HG02642 (cell line): ENCODE measurements around the gene CCHCR1.
"Not testable (repeated sequence)": the region's sequence is repeated elsewhere in the genome, so short reads cannot be mapped to it uniquely, and the experiment has no call there.

Source experiments
- ATAC-seq: cut with Tn5 transposase; IDR thresholded peaks from one replicate; pipeline ENCODE4 v1.9.1; 2021; ENCODE audit warnings: mild to moderate bottlenecking; ENCODE audit not compliant: unreplicated experiment, poor library complexity

CCHCR1 gene, protein sequence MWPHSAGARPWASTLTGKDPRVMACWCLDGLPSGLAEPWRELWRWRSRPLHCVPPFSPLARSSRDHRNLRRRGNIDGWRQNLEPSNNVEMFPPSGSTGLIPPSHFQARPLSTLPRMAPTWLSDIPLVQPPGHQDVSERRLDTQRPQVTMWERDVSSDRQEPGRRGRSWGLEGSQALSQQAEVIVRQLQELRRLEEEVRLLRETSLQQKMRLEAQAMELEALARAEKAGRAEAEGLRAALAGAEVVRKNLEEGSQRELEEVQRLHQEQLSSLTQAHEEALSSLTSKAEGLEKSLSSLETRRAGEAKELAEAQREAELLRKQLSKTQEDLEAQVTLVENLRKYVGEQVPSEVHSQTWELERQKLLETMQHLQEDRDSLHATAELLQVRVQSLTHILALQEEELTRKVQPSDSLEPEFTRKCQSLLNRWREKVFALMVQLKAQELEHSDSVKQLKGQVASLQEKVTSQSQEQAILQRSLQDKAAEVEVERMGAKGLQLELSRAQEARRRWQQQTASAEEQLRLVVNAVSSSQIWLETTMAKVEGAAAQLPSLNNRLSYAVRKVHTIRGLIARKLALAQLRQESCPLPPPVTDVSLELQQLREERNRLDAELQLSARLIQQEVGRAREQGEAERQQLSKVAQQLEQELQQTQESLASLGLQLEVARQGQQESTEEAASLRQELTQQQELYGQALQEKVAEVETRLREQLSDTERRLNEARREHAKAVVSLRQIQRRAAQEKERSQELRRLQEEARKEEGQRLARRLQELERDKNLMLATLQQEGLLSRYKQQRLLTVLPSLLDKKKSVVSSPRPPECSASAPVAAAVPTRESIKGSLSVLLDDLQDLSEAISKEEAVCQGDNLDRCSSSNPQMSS

DNA sequence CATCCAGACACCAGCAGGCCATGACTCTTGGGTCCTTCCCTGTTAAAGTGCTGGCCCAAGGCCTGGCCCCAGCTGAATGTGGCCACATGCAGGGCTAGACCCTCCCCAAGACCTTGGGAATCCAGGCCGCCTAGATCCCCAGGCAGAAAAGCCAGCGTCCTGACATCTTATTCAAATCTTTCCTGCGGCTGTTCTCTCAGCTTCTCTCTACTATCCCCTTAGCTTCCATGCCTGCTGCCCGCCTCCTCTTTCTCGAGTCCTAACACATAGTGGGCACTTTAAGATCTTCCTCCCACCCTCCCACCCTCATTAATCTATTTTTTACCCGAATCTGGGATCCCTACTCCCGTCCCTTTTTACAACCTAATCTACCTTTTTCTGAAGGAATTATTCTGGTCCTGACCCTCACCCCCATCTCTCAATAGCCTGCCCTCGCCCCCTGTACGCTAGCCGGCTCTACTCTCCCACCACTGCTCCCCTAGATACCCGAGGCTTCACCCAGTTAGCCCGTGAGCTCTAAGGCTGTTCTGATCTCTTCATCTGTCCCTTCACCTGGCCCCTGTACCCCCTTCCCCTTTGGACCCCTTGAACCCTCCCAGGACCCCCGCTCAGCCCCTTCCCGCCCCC, at the start of gene CCHCR1:
Gene CCHCR1, minus strand, starts transcription at position 290 of the 627 bp plus-strand sequence. Its CDS starts 202 bp downstream, at position 88.
- ATAC-seq, result no peak

DNA sequence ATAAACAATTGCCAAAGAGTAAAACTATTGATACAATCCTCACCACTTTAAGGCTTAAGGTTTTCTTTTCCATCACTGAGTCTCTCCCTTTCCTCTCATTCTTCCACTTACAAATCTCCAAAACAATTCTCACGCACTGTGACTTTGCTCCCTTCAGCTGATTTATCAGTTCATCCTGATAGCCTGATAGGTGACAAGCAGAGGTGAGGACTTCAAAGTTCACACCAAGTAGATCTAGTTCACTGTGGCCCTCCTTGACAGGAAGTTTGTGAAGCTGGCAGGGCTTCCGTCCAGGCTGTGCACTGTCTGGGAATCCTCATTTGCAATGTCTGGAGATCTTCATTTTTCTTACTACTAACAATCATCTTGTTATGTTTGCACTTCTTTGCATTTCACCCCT, 48.0 kb upstream of the CCHCR1 start:
- ATAC-seq, result no peak

DNA sequence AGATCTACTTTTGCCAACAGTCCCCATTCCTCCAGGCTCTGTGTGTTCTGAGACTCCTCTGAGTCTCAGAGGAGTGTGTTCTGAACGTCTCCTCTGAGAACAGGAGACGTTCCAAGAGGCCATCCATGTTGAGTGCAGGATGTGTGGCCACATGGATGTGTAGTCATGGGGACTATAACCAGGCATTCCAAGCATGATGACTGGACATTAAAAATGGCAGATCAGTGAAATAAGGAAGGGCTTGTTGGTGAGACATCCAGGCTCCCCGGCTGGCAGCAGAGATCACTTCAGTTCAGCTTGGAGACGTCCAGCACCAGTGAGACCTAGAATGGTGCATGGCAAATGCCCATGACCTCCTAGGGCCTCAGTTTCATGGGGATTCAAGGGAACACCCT, 47.1 kb upstream of the CCHCR1 start:
- no peak for ATAC-seq

DNA sequence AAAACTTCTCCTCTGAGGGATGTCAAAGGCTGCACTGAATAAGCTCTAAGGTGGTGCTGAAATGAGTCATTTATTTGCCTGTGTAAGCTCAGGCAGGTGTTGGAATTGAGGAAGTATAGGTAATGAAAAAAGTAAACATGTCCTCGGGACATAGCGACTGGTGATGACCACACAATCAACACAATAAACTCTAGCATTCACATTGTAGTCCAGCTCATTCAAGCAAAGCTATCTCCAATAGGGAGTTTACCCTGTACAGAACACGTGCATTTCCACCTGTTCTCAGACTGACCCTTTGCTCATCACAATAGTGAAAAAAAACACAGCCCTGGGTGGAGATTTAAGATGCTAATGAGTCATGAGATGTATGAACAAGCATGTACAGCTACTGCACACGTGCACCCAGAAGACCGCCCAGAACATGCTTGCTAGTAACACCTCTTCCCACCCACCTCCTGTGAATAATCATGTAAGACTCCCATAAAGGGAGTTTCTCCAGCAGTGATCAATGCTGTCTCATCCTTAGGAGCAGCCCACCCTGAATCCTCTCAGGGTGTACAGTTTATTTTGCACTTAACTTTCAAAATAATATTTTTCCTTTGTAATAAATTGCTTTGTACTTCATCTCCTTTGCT, 45.9 kb upstream of the CCHCR1 start:
- peak; percentile 55 for ATAC-seq

DNA sequence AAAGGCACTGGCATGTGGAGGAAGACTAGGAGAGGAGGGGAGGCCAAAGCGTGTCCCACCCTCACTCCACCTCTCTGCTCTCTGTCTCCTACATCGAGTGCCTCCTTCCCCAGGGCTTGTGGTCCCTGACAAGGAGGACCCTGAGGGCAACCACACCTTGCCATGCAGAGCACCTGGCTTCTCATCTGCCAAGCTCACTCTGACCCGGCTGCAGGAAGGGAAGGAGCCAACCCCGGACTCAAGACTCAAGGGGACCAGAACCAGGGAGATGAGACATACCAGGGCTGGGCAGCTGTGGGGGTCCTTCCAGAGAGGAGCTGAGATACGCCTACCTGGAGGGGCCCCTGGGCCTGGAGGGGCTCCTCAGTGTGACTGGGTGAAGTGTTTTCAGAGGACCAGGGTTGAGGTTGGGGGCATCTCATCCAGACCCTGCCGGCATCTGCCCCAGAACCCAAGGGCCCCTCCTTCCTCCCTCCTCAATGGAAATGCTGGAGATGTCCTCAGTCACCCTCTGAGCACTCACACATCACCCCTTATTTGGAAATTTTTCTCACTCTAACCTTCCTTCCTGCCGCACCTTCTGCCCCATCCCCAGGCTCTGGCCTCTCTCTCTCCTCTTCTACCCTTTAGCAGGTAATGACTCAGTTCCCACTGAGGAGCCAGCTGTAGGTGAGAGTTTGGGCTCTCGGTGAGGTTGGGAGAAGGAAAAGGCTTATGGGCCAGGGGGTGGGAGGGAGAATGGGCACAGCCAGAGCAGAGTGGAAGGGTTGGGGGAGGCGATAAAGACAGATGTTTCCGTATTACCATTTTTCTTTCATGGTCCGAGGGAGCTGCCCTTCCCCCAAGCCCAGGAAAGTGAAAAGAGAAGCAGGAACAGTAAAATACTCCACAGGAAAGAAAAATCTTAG, 44.9 kb upstream of the CCHCR1 start:
- ATAC-seq, result no peak

DNA sequence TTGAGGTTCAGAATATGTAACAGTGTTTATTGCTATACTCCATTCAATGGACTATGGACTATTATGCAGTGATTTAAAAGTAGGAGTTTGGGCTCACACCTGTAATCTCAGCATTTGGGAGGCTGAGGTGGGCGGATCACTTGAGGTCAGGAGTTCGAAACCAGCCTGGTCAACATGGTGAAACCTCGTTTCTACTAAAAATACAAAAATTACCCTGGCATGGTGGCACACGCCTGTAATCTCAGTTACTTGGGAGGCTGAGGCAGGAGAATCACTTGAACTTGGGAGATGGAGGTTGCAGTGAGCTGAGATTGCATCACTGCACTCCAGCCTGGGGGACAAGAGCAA, 41.5 kb upstream of the CCHCR1 start:
- ATAC-seq, result not testable (repeated sequence)

DNA sequence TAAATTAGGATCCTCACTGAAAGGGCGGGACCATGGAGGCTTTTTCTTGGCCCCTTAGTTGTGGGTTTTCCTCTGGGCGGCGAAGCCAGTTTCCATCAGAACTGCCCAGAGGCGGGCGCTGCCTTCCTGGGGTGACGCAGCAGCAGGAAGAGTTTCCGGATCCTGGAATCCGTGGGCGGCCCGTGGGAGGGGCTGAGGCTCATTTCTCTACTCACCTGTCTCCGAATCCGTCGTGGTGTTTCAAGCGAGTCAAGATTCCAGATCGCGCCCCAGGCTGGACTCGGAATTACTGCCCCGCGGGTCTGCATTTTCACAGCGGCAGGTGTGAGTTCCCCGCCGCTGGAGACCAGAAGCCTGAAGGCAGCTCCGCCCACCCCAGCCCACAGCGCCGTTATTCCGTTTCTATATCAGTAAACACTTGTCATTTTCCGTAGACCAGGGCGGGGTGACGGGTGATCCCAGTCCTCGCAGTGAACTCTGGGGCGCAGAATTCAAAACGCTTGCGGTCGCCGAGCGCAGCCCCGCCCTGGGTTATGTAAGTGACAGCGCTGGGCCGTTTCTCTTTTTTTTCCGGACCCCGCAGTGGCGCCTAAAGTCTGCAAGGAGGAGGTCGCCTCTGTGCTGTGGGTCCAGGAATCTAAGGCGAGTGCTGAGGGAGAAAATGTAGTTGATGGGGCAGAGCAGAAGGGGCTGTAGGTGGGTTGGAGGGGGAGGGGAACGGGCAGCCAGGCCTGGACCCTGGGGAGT, 40.1 kb upstream of the CCHCR1 start:
- peak; percentile 73 for ATAC-seq

DNA sequence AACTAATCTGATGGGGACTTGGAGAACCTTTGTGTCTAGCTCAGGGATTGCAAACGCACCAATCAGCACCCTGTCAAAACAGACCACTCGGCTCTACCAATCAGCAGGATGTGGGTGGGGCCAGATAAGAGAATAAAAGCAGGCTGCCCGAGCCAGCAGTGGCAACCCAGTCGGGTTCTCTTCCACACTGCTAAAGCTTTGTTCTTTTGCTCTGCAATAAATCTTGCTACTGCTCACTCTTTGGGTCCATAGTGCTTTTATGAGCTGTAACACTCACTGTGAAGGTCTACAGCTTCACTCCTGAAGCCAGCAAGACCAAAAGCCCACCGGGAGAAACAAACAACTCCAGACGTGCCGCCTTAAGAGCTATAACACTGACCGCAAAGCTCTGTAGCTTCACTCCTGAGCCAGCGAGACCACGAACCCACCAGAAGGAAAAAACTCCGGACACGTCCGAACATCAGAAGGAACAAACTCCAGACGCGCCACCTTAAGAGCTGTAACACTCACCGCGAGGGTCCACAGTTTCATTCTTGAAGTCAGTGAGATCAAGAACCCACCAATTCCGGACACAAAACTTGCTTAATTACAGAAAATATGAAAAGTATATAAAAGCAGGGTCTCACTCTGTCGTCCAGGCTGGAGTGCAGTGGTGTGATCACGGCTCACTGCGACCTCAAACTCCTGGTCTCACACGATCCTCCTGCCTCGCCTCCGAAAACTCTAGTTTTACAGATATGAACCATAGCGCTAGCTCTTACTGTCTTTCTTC, 38.8 kb upstream of the CCHCR1 start:
- not testable (repeated sequence) for ATAC-seq

DNA sequence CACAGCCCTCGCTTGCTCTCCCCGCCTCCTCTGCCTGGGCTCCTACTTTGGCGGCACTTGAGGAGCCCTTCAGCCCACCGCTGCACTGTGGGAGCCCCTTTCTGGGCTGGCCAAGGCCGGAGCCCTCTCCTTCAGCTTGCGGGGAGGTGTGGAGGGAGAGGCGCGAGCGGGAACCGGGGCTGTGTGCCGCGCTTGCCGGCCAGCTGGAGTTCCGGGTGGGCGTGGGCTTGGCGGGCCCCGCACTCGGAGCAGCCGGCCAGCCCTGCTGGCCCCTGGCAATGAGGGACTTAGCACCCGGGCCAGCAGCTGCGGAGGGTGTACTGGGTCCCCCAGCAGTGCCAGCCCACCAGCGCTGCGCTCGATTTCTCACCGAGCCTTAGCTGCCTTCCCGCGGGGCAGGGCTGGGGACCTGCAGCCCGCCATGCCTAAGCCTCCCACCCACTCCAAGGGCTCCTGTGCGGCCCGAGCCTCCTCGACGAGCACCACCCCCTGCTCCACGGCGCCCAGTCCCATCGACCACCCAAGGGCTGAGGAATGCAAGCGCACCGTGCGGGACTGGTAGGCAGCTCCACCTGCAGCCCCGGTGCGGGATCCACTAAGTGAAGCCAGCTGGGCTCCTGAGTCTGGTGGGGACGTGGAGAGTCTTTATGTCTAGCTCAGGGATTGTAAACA, 37.8 kb upstream of the CCHCR1 start:
- not testable (repeated sequence) for ATAC-seq

DNA sequence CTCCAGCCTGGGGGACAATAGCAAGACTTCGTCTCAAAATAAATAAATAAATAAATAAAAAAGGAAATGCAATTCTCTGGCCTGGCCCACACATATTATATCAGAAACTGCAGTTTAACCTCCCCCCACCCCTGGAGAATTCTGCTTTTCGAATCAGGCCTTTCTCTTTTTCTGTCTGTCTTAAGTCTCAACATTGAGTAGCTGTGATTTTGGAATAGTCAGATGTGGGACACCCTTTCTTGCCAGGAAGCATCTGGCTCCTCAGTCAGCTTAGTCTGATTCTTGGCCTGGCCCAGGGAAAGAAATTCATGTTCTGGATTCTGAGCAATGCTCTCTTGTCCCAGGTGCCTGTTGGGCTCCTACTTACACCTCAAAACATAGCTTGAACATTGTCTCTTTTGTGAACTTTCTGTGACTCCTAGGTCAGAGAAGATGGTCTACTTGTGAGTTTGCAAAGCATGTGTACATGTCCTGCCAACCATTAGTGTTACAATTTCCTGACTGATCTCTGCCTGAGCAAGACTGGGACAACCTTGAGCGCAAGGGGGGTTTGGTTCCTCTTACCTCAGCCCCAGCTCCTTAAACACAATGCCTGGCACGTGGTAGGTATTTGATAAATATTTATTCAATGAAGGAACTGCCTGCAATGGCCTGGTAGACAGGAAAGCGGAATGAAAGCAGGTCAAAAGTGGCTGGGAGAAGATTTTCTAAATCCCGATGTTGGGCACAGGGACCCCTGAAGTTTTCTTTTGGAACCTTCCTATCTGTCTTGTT, 36.6 kb upstream of the CCHCR1 start:
- ATAC-seq, result no peak

DNA sequence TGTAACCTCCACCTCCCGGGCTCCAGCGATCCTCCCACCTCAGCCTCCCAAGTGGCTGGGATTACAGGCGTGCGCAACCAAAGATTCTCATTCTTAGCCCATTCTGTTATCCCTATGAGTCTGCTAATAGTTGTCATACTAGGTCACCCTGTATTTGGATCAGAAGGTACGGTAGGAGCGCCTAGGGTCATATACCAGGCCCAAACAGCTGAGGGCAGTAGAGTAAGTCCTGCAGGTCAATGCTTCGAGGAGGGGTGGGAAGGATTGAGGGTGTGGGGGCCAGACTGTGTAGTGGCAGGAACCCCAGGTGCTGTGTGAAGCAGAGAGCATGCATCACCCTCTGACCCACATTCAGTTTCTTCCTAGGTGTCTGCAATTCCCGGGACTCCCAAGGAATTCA, 35.6 kb upstream of the CCHCR1 start:
- no peak for ATAC-seq

DNA sequence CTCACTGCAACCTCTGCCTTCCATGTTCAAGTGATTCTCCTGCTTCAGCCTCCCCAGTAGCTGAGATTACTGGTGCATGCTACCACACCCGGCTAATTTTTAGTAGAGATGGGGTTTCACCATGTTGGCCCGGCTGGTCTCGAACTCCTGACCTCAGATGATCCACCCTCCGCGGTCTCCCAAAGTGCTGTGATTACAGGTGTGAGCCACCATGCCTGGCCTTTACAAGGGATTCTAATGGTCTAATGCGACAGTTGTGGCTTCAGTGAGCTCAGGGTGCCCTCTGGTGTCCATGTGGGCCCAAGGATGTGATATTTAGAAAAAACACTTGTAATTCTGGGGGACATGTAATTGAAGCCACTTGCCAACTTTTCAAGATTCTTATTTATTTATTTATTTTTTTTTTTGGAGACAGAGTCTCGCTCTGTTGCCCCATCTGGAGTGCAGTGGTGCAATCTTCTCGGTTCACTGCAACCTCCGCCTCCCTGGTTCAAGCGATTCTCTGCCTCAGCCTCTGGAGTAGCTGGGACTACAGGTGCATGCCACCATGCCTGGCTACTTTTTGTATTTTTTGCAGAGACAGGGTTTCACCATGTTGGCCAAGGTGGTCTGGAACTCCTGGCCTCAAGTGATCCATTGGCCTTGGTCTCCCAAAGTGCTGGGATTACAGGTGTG, 35.0 kb upstream of the CCHCR1 start:
- ATAC-seq, result not testable (repeated sequence)

DNA sequence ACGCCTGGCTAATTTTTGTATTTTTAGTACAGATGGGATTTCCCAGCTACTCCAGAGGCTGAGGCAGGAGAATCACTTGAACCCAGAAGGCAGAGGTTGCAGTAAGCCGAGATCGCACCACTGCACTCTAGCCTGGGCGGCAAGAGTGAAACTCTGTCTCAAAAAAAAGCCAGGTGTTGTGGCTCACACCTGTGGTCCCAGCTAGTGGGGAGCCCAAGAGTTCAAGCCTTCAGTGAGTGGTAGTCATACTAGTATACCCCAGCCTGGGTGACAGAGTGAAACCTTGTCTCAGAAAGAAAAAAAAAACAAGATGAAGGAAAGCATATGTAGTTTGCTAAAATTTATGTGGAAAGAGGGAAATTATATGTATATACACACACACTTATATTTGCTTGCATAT, 32.9 kb upstream of the CCHCR1 start:
- ATAC-seq, result peak; percentile 64

DNA sequence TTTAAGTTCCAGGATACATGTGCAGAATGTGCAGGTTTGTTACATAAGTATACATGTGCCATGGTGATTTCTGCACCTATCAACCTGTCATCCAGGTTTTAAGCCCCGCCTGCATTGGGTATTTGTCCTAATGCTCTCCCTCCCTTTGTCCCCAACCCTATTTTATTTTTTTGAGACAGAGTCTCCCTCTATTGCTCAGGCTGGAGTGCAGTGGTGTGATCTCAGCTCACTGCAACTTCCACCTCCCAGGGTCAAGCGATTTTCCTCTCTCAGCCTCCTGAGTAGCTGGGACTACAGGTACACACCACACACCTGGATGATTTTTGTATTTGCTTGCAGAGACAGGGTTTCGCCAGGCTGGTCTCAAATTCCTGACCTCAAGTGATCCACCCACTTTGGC, 31.6 kb upstream of the CCHCR1 start:
- ATAC-seq, result not testable (repeated sequence)

DNA sequence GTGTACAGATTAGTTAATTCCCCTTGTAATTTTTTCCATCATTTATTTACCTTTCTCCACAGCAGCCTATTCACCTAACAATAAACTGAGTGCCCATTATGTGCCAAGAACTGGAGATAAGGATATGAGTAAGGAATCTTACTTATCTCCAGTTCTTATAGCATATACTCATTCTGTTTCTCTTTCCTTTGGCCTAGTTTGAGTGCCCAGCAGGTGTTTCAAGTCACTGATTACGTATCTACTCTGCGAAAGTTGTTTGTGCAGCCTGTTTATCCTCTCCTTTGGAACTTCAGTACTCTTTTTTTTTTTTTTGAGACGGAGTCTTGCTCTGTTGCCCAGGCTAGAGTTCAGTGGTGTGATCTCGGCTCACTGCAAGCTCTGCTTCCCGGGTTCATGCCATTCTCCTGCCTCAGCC, 30.2 kb upstream of the CCHCR1 start:
- no peak for ATAC-seq

DNA sequence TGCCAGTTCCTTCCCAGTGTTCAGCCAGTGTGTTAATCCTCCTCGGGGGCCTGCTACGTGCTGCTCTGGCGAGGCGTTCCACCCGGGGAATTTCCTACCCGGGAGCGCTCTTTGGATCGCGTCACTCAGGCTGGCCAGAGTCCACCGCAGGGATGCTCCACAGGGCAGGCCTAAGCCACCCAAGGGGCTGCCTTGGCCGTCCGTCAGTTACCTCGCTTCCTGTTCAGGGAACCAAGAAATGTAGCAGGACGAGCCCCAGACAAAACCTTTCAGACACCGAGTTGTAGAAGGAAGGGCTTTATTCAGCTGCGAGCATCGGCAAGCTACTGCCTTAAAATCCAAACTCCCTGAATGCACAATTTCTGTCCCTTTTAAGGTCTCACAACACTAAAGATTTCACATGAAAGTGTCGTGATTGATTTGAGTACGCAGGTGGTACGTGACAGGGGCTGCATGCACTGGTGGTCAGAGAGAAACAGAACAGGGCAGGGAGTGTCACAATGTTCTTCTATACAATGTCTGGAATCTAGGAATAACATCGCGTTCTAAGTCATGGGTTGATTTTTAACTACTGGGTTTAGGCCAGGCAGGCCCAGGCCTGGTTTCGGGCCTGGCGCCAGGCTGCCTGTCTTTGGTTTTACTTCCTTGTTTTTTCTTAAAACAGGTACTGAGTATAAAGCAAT, 28.6 kb upstream of the CCHCR1 start:
- no peak for ATAC-seq
